Fibroblast of lung (primary cell): ENCODE results near the gene ASH1L. TPM values are rescaled to one million over a fixed set of nuclear protein-coding genes. Genes with fewer than 3 reads are reported as not detected.
"Not testable (repeated sequence)": the region's sequence is repeated elsewhere in the genome, so short reads cannot be mapped to it uniquely, and the experiment has no call there.

Source experiments
- DNase-seq, 2 donors: peaks; one replicate each; pipeline versions ENCODE4 v3.0.0 to v3.0.0-alpha.2; 2010; ENCODE audit warnings: low read depth in 2 of 2
- H2AFZ ChIP-seq: 2 replicates; pipeline ENCODE4 v1.5.1; 2012; ENCODE audit warnings: low read length, control low read depth, inconsistent platforms
- H3K27ac ChIP-seq: 2 replicates; pipeline ENCODE4 v1.5.1; 2011; ENCODE audit warnings: low read length, control low read depth; ENCODE audit not compliant: insufficient read depth
- H3K27me3 ChIP-seq: 2 replicates; pipeline ENCODE4 v1.5.1; 2011; ENCODE audit warnings: mild to moderate bottlenecking, low read length; ENCODE audit not compliant: control insufficient read depth, insufficient read depth
- H3K36me3 ChIP-seq: 2 replicates; pipeline ENCODE4 v1.5.1; 2011; ENCODE audit warnings: low read length; ENCODE audit not compliant: control insufficient read depth, insufficient read depth
- H3K4me1 ChIP-seq: 2 replicates; pipeline ENCODE4 v1.5.1; 2011; ENCODE audit warnings: low read length; ENCODE audit not compliant: control insufficient read depth, insufficient read depth; ENCODE audit errors: extremely low read depth
- H3K4me2 ChIP-seq: 2 replicates; pipeline ENCODE4 v1.5.1; 2011; ENCODE audit warnings: low read length, control low read depth; ENCODE audit not compliant: insufficient read depth; ENCODE audit errors: extremely low read depth
- H3K4me3 ChIP-seq, 4 experiments: fragments of 200-600 bp in 1 of 4; sonication (generic) in 1 of 4; replicated peaks in 1 of 4; 2 replicates each; pipeline ENCODE4 v1.5.1; 2011 to 2016; ENCODE audit warnings: low read length in 4 of 4, low read depth in 3 of 4, mild to moderate bottlenecking in 3 of 4, control low read depth in 2 of 4, inconsistent platforms in 1 of 4, mixed read lengths in 1 of 4; ENCODE audit not compliant: insufficient read depth in 1 of 4; ENCODE audit errors: control extremely low read depth in 1 of 4
- H3K79me2 ChIP-seq: 2 replicates; pipeline ENCODE4 v1.5.1; 2012; ENCODE audit warnings: mild to moderate bottlenecking, low read length, inconsistent platforms; ENCODE audit not compliant: control insufficient read depth, insufficient read depth
- H3K9ac ChIP-seq: 2 replicates; pipeline ENCODE4 v1.5.1; 2011; ENCODE audit warnings: mild to moderate bottlenecking, low read length, control low read depth; ENCODE audit not compliant: insufficient read depth
- H3K9me3 ChIP-seq: 2 replicates; pipeline ENCODE4 v1.5.1; 2012; ENCODE audit warnings: low read depth, low read length; ENCODE audit not compliant: control insufficient read depth, insufficient read depth
- H4K20me1 ChIP-seq: 2 replicates; pipeline ENCODE4 v1.5.1; 2011; ENCODE audit warnings: low read length; ENCODE audit not compliant: control insufficient read depth, insufficient read depth; ENCODE audit errors: extremely low read depth
- CTCF ChIP-seq, 2 donors: IDR thresholded peaks in 1 of 2; conservative IDR thresholded peaks in 1 of 2; 1 replicate in 1 of 2; 2 replicates in 1 of 2; pipeline ENCODE4 v1.5.1; 2011 to 2012; ENCODE audit warnings: low read length in 2 of 2, control low read depth in 1 of 2, inconsistent platforms in 1 of 2, low read depth in 1 of 2, mild to moderate bottlenecking in 1 of 2
- EZH2 ChIP-seq: IDR thresholded peaks from 2 replicates; pipeline ENCODE4 v1.5.1; 2012; ENCODE audit warnings: low read length, control low read depth, mild to moderate bottlenecking; ENCODE audit errors: missing control alignments
- polyA plus RNA-seq, 2 donors: library from polyadenylated mRNA; depleted of rRNA in 1 of 2; stranded (reverse) in 1 of 2; unstranded in 1 of 2; fragments of >200 nt; gene quantifications; 2 replicates each; pipeline ENCODE4 v1.2.1, GENCODE V29; 2011 to 2012; ENCODE audit warnings: missing spikeins in 1 of 2
- total RNA-seq: library from RNA; depleted of rRNA; stranded (reverse); fragments of >200 nt; gene quantifications from 2 replicates; pipeline ENCODE4 v1.2.1, GENCODE V29; 2014

The ASH1L gene
- total and polyA plus RNA-seq, 2 donors (not counting 1 experiment from before 2014, with no cell fraction given) = 19.4 to 35.7 TPM

- H4K20me1 ChIP-seq = no peaks in the 10 kb centered on the region
- DNase-seq = peak; percentile 10 to 39
- H2AFZ ChIP-seq = no peak overlapping the region
- no peaks in the 10 kb centered on the region for H3K36me3 ChIP-seq
- no peaks in the 10 kb centered on the region for H3K4me1 ChIP-seq
- TF ChIP-seq EZH2 = no peak
- no peak for TF ChIP-seq CTCF (conservative IDR thresholded peaks at IDR 0.05 in 1 of 2, IDR thresholded peaks at IDR 0.05 in 1 of 2; ENCODE audit: low read depth in 1 of 2, low read length in 2 of 2)
- H3K79me2 ChIP-seq = no peaks in the 10 kb centered on the region
- no peak overlapping the region for H3K27ac ChIP-seq
- H3K4me3 ChIP-seq = no peak overlapping the region
- H3K4me2 ChIP-seq = no peak overlapping the region
- no peaks in the 10 kb centered on the region for H3K27me3 ChIP-seq
- H3K9me3 ChIP-seq = no peaks in the 10 kb centered on the region
- H3K9ac ChIP-seq = no peak overlapping the region
Measured at GRCh38 chr1:155389826-155390225, 172.8 kb downstream of the ASH1L start.

- H3K4me2 ChIP-seq, H3K36me3 ChIP-seq, H3K27ac ChIP-seq, H3K79me2 ChIP-seq, H4K20me1 ChIP-seq, H3K9ac ChIP-seq, H3K9me3 ChIP-seq, H3K4me3 ChIP-seq, DNase-seq, H3K27me3 ChIP-seq, H2AFZ ChIP-seq, H3K4me1 ChIP-seq: not testable (repeated sequence)
Measured at GRCh38 chr1:155385836-155386235, 176.8 kb downstream of the ASH1L start.

GRCh38 chr1:155383406-155383805 lies 179.2 kb downstream of the ASH1L start:
- Histone ChIP-seq H3K9ac (no peak overlapping the region), H3K4me3 (no peak overlapping the region), H4K20me1 (no peaks in the 10 kb centered on the region), H3K9me3 (no peaks in the 10 kb centered on the region), H2AFZ (no peak overlapping the region), H3K4me1 (peaks cover 3% of the 10 kb centered on the region), H3K36me3 (no peaks in the 10 kb centered on the region), H3K79me2 (no peaks in the 10 kb centered on the region), H3K4me2 (no peak overlapping the region), H3K27ac (no peak overlapping the region), H3K27me3 (no peaks in the 10 kb centered on the region)
- TF ChIP-seq EZH2 (no peak), CTCF (conservative IDR thresholded peaks at IDR 0.05 in 1 of 2, IDR thresholded peaks at IDR 0.05 in 1 of 2; ENCODE audit: low read depth in 1 of 2, low read length in 2 of 2) (no peak)
- no peak for DNase-seq
